AML-193 (cell line): Measurements from ENCODE around the gene DENND2D.

Source experiments
- DNase-seq, 2 experiments: peaks; one replicate each; lab custom pipeline; 2025; lab: John Stamatoyannopoulos, UW

DENND2D gene

DNA sequence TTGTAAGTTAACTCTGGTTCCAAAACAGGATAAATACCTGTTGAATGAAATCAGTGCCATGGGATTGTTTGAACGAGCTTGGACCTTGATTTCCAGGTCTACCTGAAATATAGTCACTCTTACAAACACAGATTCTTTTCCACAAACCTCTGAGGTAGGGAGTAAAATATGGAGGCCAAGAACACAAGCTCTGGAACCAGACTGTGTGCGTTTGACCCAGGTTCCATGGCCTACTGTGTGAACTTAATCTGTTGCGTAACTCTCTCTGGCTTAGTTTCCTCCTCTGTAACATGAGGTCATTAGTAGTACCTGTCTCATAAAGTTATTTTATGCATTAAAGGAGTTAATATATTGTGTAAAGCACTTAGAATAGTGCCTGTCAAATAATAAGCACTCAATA is 25.1 kb downstream of the DENND2D start:
- DNase-seq = no peak

DNA sequence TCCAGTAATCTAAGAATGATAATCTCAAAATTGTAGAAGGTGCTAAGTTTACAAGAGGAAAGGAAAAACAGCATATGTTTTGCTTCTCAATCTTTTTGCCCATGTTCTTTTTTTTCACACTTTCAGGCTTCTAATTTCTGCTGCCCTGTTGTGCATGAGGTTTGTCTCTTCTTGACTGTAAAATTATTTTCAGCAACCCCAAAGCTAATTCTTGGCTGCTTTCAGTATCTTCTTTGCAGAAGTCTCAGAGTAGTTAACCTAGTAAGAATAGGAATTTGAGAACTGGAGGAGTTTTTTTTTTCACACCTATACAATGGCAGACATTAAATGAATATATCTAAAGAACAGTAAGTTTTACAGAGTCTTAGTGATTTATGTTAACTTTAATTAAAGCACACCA is 26.4 kb downstream of the DENND2D start:
- DNase-seq = no peak

DNA sequence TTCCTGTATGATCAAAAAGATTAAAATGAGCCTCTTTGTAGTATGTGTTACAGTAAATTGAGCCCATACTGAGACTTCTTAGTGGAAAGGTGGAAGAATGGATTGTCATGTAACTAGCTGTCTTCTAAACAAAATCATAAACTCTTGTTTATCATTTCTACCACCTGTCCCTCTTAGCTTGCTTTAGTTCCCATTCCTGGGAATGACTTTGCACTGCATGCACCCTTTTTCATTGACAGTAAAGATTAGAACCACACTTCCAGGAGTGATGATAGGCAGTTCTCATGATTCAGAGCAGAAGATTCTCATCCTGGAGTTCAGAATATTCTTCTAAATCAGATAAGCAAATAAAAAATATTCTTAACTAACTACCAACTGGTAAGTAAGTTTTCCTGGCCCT is 28.0 kb downstream of the DENND2D start:
- no peak for DNase-seq

DNA sequence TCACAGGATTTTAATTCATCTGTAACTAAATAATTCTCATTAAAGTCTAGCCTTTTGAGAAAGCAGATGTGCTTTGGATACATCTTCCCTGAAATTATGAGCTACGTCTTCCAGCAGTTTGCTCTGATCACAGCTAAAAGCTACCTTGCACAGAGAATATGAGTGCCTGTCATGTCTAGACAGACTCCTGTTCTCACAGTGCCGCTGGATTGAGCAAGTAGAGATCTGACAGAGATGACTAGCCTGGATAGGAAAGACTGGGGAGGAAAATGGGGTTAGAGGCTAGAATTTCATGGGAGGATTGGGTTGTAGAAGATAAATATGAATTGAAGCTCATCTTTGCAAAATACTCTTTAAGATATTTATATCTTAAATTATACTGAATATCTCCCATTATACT is 36.3 kb downstream of the DENND2D start:
- DNase-seq = no peak

DNA sequence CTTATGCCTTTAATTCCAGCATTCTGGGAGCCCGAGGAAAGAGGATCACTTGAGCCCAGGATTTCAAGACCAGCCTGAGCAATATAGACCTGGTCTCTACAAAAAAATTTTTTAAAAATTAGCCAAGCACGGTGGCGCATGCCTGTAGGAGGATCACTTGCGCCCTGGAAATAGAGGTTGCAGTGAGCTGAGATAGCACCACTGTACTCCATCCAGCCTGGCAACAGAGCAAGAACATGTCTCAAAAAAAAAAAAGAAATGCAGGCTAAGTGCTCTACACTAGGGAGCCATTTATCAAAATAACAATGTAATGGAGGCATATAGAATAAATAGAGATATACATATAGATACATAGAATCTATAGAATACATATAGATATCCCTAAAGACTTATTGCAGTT is 37.1 kb downstream of the DENND2D start:
- no peak for DNase-seq

DNA sequence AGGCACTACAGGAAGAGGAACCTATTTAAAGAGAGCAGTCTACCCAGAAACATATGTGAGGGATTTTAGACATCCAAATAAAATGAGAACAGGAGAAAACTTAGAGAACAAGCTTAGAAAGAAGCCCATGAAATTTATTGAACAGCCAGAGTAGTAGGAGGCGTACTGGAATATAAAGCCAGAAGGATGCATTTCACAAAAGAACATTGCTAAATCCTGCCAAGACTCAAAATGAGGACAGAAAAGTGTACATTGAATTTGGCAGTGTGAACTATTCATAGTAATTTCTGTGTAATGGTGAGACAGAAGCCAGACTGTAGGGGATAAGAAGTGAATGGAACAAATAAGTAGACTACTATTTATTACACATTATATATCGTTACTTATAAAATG is 38.0 kb downstream of the DENND2D start:
- DNase-seq = no peak

DNA sequence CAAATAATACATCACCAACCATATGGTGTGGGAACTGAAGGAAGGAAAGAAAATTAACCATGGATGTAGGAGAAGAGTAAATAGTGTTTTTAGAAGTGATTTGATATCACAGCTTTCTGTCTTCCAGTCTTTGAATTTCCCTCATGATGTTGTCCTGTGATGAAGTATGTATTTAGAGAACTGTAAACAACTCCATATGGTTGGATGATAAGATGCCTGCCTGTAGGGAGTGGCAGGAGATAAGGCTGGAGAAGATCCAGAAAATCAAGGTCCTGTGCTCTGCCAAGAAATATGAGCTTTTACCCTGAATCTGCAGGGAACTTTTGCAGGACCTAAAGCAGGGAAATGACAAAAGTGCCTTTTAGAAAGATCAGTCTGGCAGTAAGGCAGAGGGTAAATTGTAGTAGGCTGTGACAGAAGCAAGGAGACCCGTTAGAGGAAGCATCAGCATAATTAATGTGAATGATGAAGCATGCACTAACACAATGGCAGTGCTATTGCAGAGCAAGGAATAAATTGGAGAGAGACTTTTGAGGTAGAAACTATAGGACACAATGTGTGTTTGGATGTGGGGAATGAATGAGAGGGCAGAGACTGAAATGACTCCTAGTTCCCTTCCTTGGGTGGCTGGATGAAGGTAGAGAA is 38.5 kb downstream of the DENND2D start:
- DNase-seq = no peak

DNA sequence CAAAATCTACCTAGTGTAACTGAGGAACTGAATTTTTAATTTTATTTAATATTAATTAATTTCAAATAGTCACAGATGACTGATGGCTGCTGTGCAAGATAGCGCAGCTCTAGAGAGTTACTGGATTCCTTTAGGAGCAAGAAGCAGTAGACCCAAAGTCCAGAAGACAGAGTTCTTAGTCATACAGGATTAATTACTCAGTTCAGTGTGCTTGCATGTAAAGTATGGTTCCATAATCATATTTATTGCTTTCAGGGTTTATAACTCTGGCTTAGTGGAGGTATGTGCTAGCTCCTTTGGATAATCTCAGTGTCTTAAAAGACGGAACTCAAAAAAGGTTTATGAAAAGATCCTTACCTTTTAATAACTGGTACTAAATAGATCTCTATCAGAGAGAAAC is 43.0 kb downstream of the DENND2D start:
- DNase-seq = no peak

DNA sequence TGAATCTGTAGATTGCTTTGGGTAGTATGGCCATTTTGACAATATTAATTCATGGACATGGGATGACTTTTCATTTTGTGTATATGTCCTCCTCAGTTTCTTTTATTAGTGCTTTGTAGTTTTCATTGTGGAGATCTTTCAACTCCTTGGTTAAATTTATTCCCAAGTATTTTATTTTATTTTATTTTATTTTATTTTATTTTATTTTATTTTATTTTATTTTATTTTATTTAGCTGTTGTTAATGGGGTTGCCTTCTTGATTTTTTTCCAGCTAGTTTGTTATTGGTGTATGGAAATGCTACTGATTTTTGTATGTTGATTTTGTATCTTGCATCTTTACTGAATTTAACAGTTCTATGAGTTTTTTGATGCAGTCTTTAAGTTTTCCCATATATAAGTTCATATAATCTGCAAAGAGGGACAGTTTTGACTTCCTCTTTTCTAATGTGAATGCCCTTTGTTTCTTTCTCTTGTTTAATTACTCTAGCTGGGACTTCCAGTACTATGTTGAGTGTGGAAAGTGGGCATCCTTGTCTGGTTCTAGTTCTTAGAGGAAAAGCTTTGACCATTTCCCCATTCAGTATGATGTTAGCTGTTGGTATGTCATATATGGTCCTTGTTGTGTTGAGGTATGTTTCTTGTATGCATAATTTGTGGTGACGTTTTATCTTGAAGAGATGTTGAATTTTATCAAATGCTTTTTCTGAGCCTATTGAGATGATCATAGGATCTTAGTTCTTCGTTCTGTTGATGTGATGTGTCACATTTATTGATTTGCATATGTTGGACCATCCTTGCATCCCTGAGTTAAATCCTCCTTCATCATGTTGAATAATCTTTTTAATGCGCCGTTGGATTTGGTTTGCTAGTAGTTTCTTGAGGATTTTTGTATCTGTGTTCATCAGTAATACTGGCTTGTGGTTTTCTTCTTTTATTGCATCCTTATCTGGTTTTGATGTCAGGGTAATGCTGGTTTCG is 46.1 kb downstream of the DENND2D start:
- DNase-seq = peak in 1 of 2 experiments; percentile 24

DNA sequence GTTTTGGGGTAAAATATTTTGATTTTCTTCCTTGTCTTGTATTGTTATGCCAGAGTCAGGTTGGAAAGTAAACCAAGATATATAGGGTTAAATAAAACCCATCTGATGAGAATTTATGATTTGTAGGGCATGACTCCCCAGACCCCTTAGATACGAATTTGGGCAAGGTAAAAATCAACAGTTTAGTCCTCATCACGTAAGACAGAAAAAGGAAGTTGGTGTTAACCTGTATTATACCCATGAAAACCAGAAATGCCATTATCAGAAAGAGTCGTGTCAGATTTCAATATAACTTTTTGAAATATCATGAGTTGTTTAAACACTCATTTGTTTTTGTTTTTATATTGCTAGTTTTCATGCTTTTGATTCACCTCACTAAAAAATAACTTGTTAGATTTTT is 48.6 kb downstream of the DENND2D start:
- DNase-seq = no peak

DNA sequence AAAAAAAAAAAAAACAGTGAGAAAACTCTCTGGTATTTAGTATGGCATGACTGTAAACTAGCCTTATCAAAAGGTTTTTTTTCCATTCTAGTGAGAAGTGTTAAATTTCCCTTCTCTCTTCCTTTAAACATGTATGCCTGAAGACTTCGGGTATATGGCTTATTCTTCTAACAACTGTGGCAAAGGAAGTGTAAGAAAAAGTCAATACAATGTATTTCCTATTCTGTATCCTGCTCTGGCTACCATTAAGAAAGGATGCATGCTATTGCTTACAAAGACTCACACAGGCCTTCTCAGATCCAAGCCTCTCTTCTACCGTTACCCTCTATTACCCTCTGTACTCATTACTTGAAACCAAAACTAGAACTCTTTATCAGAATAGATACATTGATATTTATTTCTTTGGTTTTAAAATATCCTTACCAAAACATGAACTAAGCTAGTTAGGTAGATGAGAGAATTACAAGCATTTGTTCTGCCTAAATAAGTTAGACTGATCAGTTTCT is 52.0 kb downstream of the DENND2D start:
- DNase-seq = no peak

DNA sequence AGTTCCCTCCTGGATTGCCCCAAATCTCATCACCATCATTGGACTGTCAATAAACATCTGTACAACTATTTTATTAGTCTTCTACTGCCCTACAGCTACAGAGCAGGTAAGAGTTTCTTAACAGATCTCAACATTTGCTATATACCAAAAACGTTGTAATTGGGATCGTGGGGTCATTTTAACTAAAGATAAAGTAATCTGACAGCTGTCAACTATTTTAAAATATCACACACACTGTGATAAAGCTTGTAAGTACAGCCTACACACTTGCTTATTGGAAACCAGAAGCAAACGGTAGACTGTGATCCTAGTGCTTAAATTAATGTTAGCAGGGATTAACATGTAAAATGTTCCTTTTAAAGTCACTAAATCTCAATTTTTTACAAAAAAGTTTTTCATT is 52.5 kb downstream of the DENND2D start:
- no peak for DNase-seq

DNA sequence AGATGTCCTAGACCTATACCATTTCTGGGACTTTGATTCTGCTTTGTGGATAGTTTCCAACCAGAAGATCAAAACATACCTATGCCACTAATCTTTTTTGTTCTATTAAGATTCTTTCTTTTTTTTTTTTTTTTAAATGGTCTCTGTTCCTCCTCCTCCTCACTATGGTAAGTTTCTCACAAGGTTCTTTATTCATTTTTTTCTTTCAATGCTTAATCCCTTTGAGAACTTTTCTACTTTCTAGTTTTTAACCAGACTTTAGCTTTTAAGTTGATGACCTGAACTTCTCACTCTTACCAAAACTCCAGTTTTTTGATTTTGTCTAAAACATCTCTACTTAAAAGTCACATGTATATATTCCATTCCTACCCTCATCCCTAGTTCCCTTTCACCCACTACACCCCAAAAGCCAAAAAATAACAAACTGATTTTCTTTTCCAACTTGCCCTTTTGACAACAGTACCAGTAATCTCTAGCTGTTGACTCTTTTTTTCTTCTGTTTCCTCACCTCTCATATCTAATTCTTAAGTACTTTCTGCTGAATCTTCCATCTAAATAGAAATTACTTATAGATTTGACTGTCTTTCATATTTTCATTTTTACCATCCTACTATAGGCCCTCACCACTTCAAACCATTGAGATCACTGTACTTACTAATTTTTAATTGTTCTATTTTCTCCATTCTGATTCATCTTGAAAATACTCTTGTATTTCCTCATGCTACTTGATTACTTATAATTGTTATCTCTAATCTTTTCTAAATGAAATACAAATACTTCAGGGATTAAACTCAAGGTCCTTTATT is 54.3 kb downstream of the DENND2D start:
- DNase-seq = no peak

DNA sequence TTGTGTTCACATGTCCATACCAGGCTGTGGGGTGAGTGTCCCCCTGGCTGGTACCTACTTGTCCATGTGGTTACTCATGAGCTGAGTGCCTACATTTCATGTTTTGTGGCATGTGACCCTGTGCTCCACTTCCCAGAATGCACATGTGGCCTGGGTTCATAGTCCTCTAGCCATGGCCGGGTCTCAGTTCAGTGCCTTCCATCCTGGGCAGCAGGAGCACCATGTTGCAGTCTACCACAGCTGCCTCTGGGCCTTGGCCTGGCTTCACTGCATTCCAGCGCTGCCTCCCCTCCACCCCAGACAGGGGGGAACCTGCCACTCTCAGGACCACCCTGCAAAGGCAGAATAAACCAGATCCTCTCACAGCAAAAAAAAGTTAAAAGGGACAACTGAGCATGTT is 54.9 kb downstream of the DENND2D start:
- no peak for DNase-seq

DNA sequence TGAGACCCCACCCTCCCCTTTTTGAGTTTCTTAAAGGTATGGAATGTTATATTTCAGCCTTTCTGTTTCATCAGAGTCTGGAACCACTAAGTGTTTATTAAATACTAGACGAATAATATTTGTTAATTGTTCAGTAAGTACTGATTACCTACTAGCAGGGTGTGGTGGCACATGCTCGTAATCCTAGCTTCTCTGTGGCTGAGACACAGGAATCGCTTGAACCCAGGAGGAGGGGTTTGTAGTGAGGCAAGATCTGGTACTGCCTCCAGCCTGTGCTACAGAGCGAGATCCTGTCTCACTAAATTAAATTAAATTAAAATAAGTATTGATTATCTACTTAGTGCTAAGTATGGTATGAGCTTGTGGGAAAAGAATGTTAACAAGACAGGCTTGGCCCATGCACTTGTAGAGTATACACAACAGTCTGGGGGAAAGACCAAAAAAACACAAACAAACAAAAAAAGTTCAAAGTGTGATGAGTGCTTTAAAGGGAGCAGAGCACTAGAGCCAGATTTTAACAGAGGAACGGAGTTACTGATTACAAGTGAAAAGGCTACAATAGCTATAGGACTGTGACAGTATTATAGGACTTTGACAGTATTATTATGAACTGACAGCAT is 58.0 kb downstream of the DENND2D start:
- DNase-seq = no peak

DNA sequence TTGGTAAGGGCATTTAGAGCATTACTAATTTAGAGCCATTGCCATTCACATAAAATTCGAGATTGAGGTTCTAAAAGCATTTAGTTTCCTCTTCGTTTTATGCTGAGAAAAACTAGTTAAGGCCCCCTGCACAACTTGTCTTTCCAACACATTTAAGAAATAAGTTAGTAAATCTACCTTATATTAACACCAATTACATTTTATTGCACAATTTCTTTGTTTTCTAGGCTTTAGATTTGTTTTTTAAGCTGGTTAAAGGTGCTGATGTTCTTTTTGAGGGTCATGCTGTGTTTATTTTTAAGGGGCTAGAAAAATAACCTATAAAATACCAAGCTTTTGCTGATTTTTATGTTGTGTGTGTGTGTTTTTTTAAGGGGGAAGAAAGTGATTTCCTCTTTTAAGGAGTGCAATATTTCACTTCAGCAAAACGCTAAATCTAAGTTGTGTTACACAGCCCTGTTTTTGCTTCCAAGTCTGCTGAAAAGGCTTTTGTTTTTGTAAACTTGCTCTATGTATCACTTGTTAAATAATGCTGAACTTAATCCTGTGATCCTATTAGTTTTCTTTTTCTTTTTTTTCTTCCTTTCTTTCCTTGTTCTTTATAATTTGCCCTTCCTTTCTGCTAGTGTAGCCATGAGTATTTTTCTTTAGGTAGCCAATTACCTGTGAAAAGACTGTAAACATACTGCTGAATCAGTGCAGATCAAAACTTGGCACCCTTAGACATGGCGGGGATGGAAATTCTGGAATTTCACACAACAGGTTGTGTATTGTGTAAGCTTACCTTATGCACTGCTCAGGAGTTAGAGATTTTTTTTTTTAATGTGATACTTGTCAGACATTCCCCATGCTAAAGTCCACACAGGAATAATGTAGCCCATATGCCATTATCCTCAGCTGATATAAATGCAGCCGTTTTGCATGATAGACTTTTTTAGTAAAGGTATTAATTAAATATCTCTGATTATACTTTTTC is 58.9 kb downstream of the DENND2D start:
- peak in 1 of 2 experiments; percentile 7 for DNase-seq

DNA sequence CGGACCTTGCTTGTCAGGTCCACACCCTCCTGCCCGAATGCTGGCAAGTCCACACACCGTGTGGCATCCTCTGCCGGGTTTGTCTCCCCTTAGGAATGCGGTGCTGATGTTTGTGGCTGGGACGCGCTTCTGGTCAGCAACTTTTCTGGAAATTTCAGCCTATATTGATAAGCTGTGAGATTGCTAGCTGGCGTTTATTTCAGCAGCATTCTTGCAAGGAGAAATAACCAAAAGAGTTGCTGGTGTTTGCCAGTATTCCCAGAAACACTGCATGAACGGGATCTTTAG is 59.8 kb downstream of the DENND2D start:
- DNase-seq = no peak

DNA sequence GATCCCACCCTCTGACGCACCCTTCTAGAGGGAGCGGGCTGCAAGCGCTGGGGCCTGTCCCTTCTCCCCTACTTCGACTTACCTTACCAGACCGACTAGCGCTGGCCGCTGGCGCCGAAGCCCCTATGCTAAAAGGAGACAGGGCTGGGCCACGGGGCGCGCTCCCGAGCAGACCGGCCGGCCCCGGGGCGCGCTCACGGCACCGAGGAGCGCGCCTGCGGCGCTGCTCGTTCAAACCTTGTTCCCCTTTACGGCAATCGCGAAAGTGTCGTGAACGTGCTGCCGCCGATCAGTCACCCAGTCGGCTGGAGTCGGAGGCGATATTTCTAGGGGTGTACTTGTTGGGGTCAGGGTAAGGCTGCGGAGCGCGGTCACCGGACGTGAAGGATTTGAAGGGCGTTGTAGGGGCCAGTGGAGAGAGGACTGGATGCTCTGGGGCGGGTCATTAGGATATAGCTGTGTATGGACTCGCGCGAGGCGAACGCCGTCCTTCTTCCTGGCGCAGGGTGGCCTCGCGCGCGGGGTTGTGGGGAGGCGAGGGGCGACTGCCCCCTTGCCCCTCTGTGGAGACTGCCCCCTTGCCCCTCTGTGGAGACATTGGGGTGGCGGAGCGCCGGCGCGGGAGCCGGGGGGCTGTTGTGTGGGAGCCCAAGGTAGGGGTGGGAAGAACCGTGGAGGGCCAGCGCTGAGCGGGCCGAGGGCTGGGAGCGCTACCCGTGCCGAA is 60.3 kb downstream of the DENND2D start, which contains the start of the genes CEPT1 and DRAM2:
Gene CEPT1 (plus strand): TSS at position 268 of the 724 bp plus-strand sequence. CDS start 7,492 bp downstream, outside the sequence.
Gene DRAM2 (minus strand): TSS at position 138 of the 724 bp plus-strand sequence. CDS start 8,539 bp downstream, outside the sequence.
- peak; percentile 73 to 89 for DNase-seq

DNA sequence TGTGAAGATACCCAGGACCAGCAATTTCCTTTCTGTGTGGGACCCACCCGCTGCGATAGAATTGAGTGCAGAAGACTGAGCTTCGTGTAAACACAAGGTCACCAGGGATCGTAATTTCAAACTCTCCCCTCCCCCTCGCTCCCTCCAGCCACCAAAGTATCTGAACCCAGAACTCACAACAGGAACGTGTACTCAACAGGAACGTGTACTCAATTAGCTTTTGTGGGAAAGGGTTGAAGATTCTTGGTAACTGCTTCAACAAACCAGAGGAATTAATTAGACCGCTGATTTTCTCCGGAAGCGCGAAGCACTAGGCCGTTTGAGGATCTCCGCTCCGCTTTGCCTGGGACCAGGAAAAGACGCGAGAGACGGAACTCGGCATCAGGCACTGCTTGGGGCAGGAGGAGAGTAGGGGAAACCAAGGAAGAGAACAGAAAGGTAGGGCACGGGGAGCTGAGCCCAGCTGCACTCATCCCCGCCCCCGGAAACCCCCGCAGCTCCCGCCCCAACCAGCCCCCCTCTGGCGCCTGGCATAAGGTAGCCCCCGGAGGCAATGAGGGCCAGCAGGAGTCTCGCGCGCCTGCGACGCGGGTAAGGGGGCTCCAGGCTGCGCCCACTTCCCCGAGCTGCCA is 61.0 kb downstream of the DENND2D start:
- DNase-seq = peak in 1 of 2 experiments; percentile 51
